ENCODE data around the gene PHLDB3.

The PHLDB3 gene

DNA sequence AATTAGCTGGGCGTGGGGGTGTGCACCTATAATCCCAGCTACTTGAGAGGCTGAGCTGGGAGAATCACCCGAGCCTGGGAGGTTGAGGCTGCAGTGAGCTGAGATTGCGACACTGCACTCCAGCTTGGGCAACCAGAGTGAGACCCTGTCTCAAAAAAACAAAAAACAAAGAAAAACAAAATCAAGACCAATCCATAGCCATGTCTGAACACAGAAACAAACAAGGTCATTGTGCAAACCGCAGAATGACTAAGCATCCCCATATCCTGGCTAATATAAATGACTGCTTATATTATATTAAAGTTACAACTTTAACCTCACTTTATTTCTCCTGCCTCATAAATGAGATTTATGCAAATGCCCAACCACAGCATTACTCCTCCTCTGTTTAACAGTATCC, 36.8 kb downstream of the PHLDB3 start:
- Histone ChIP-seq H3K4me1 (ENCODE audit: control insufficient read depth in 1 of 2, insufficient read depth in 1 of 2, low read depth in 1 of 2, low read length in 1 of 2) (peaks cover 39 to 41% of the 10 kb centered on the region in 2 experiments), H3K36me3 (no peaks in the 10 kb centered on the region), H3K27ac (peak overlapping the region; percentile 38), H3K9me3 (no peaks in the 10 kb centered on the region), H3K4me3 (ENCODE audit: low read depth in 1 of 2, low read length in 1 of 2) (no peak overlapping the region), H3K27me3 (peaks cover 27% of the 10 kb centered on the region)
- TF ChIP-seq, protein P1, sequence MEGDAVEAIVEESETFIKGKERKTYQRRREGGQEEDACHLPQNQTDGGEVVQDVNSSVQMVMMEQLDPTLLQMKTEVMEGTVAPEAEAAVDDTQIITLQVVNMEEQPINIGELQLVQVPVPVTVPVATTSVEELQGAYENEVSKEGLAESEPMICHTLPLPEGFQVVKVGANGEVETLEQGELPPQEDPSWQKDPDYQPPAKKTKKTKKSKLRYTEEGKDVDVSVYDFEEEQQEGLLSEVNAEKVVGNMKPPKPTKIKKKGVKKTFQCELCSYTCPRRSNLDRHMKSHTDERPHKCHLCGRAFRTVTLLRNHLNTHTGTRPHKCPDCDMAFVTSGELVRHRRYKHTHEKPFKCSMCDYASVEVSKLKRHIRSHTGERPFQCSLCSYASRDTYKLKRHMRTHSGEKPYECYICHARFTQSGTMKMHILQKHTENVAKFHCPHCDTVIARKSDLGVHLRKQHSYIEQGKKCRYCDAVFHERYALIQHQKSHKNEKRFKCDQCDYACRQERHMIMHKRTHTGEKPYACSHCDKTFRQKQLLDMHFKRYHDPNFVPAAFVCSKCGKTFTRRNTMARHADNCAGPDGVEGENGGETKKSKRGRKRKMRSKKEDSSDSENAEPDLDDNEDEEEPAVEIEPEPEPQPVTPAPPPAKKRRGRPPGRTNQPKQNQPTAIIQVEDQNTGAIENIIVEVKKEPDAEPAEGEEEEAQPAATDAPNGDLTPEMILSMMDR (IDR thresholded peaks at IDR 0.05) = no peak

DNA sequence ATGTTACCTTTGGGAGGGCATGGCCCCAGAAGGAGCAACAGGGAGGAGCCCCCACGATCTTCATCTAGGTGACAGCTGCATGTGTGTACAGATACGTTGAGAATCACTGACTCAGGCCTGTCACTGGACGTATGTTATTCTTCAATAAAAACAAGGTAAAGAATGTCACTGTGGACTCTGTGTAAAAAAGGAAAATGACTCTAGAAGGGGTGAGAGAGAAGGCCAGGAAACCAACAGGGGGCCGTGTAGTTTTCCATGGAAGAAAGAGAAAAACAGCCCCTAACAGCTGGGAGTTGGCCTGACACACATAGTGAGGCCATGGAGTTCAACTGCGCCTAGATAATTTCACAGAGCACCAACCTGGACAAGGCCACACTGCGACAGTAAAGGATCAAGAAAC, 37.3 kb downstream of the PHLDB3 start:
- Histone ChIP-seq H3K9me3 (no peaks in the 10 kb centered on the region), H3K27me3 (peaks cover 27% of the 10 kb centered on the region), H3K36me3 (no peaks in the 10 kb centered on the region), H3K27ac (peak overlapping the region; percentile 38), H3K4me1 (ENCODE audit: control insufficient read depth in 1 of 2, insufficient read depth in 1 of 2, low read depth in 1 of 2, low read length in 1 of 2) (peaks cover 40 to 42% of the 10 kb centered on the region in 2 experiments), H3K4me3 (ENCODE audit: low read depth in 1 of 2, low read length in 1 of 2) (no peak overlapping the region)
- TF ChIP-seq, protein P1 (IDR thresholded peaks at IDR 0.05) = no peak

DNA sequence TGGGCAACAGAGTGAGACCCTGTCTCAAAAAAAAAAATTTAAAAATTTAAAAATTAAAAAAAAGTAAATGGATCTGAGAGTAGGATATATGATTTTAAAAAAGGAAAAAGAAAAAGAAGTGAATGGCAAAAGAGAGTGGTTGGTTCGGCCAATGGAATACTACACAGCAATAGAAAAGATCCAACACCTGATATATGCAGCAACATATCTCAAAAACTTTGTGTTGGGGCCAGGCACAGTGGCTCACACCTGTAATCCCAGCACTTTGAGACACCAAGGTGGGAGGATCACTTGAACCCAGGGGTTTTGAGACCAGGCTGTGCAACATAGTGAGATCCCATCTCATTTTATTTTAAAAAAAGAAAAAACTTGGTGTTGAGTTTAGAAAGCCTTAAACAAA, 37.8 kb downstream of the PHLDB3 start:
- Histone ChIP-seq H3K4me1 (ENCODE audit: control insufficient read depth in 1 of 2, insufficient read depth in 1 of 2, low read depth in 1 of 2, low read length in 1 of 2) (peaks cover 40 to 42% of the 10 kb centered on the region in 2 experiments), H3K27ac (no peak overlapping the region)
- TF ChIP-seq, protein P1 (IDR thresholded peaks at IDR 0.05) = no peak

DNA sequence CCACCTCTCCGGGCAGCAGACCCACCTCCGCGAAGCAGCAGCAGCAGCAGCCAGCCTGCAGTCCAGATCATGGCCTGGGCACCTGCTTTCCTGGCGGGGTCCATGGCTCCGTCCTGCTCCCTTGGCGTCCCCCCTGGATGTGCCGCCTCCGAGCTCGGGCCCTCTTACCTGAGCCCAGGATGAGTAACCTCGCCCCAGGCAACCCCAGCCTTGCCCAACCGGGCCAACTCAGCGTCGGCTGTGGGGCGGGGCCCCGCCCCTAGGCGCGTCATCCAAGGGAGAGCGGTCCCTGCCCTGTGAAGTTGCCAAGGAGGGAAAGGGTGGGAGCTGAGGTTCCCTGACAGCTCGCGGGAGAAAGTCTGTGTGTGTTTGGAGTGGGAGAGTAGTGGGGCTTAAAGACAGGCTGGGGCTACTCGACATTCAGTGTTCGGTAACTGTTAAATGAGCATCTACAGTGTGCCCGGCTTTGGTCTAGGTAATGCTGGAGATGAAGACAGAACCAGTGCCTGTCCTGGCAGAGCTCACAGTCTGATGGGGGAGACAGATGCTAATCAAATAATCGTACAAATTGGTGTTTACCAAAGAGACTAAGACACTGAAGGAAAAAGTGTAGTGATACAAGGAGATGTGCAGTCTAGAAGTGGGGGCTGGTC, 39.0 kb downstream of the PHLDB3 start, which contains the start of gene LYPD3:
TSS of gene LYPD3 (minus strand) at position 141 of the 653 bp plus-strand sequence. CDS start at position 104, 37 bp downstream.
- no peaks in the 10 kb centered on the region for H3K9me3 ChIP-seq
- peak within 1 kb of the TSS; percentile 70 to 91 for H3K4me3 ChIP-seq (ENCODE audit: low read depth in 1 of 2, low read length in 1 of 2)
- no peak within 1 kb of the TSS for H3K27ac ChIP-seq
- TF ChIP-seq, protein P1 (IDR thresholded peaks at IDR 0.05) = no peak
- H3K36me3 ChIP-seq = no peaks in the 10 kb centered on the region
- H3K27me3 ChIP-seq = peaks cover 44% of the 10 kb centered on the region
- H3K4me1 ChIP-seq (ENCODE audit: control insufficient read depth in 1 of 2, insufficient read depth in 1 of 2, low read depth in 1 of 2, low read length in 1 of 2) = peaks cover 40 to 42% of the 10 kb centered on the region in 2 experiments

More for the DNA sequence above, 37.8 kb downstream of the PHLDB3 start:
- Histone ChIP-seq H3K36me3 (no peaks in the 10 kb centered on the region), H3K4me3 (ENCODE audit: low read depth in 1 of 2, low read length in 1 of 2) (no peak overlapping the region), H3K9me3 (no peaks in the 10 kb centered on the region), H3K27me3 (peaks cover 32% of the 10 kb centered on the region)

DNA sequence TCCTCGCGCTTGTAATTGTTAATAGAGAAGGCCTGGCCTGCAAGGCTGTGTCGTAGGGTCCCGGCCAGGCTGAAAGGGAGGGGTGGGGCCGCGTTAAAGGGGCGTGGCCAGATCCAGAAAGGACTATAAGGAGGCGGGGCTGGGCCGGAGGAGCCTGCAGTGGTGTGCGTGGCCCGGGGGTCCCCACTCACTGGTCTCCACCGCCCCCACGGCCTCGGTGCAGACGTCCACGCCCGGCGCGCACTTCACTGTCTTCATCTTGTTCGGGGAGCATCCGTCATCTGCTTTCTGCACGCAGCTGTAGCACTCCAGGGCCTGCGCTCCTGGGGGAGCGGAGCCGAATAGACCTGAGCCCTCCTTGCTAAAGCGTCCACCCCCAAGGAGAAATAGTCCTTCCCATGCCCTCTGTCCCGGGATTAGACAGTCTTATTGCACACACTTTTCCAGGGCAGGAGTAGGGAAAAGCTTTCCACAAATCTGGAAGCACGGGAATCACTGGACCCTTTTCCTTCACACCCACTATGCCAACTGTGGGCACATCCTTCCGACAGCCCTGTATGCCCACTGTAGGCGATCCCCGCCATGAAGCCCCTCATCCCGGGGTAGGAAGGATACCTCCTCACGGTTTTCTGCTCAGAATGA, 40.3 kb downstream of the PHLDB3 start:
- peak overlapping the region; percentile 70 to 91 for H3K4me3 ChIP-seq (ENCODE audit: low read depth in 1 of 2, low read length in 1 of 2)
- TF ChIP-seq, protein P1 (IDR thresholded peaks at IDR 0.05) = no peak

More for the DNA sequence above, 40.3 kb downstream of the PHLDB3 start:
- H3K27me3 ChIP-seq = peaks cover 52% of the 10 kb centered on the region
- H3K27ac ChIP-seq = peak overlapping the region; percentile 72
- H3K36me3 ChIP-seq = no peaks in the 10 kb centered on the region
- H3K9me3 ChIP-seq = no peaks in the 10 kb centered on the region
- peaks cover 40 to 42% of the 10 kb centered on the region in 2 experiments for H3K4me1 ChIP-seq (ENCODE audit: control insufficient read depth in 1 of 2, insufficient read depth in 1 of 2, low read depth in 1 of 2, low read length in 1 of 2)
